Heart left ventricle (tissue), 16 donors: Measurements from ENCODE around the gene NAGS. TPM values are rescaled to one million over a fixed set of nuclear protein-coding genes. Genes with fewer than 3 reads are reported as not detected.
"Not testable (repeated sequence)": the region's sequence is repeated elsewhere in the genome, so short reads cannot be mapped to it uniquely, and the experiment has no call there.

Experiments
- ATAC-seq, 4 donors: fragments of 200-7000 bp; cut with Tn5 transposase; one replicate each; pipeline ENCODE4 v1.9.1; 2020 to 2022; ENCODE audit warnings: moderate library complexity in 4 of 4, mild to moderate bottlenecking in 3 of 4, moderate number of reproducible peaks in 1 of 4
- DNase-seq, 5 donors: peaks; one replicate each; pipeline ENCODE4 v3.0.0-alpha.2; 2020
- H3K27ac ChIP-seq, 12 donors: fragments of 200-600 bp; sonication (generic) in 4 of 12; one replicate each; pipeline versions ENCODE4 v1.5.0 to v1.8.0; 2016 to 2022; ENCODE audit warnings: mild to moderate bottlenecking in 2 of 12
- H3K27me3 ChIP-seq, 9 donors: fragments of 200-600 bp; sonication (generic) in 2 of 9; one replicate each; pipeline versions ENCODE4 v1.5.1 to v1.8.0; 2016 to 2022; ENCODE audit warnings: mild to moderate bottlenecking in 3 of 9
- H3K36me3 ChIP-seq, 9 donors: fragments of 200-600 bp; sonication (generic) in 2 of 9; one replicate each; pipeline versions ENCODE4 v1.5.0 to v1.8.0; 2018 to 2022; ENCODE audit warnings: mild to moderate bottlenecking in 2 of 9
- H3K4me1 ChIP-seq, 12 donors: fragments of 200-600 bp; sonication (generic) in 4 of 12; one replicate each; pipeline versions ENCODE4 v1.5.0 to v1.8.0; 2016 to 2022; ENCODE audit warnings: mild to moderate bottlenecking in 3 of 12
- H3K4me3 ChIP-seq, 12 donors: fragments of 200-600 bp; sonication (generic) in 4 of 12; one replicate each; pipeline versions ENCODE4 v1.5.0 to v1.8.0; 2017 to 2022; ENCODE audit warnings: mild to moderate bottlenecking in 9 of 12, moderate library complexity in 4 of 12
- H3K9me3 ChIP-seq, 12 donors: fragments of 200-600 bp; sonication (generic) in 4 of 12; one replicate each; pipeline versions ENCODE4 v1.5.0 to v1.8.0; 2016 to 2022; ENCODE audit warnings: mild to moderate bottlenecking in 1 of 12
- CTCF ChIP-seq, 12 donors: fragments of 200-600 bp; sonication (generic) in 4 of 12; IDR thresholded peaks; one replicate each; pipeline versions ENCODE4 v1.5.0 to v1.8.0; 2018 to 2022; ENCODE audit warnings: antibody characterized with exemption in 12 of 12, mild to moderate bottlenecking in 5 of 12
- POLR2A ChIP-seq, 2 donors: fragments of 450-650 bp; IDR thresholded peaks; one replicate each; pipeline ENCODE4 v1.6.1; 2017; ENCODE audit warnings: antibody characterized with exemption in 2 of 2, mild to moderate bottlenecking in 2 of 2, moderate library complexity in 2 of 2
- WGBS, 4 donors: extraction: QIAGEN DNeasy Blood & Tissue Kit in 2 of 4; methylation state at CpG; one replicate each; pipeline versions ENCODE4 v1.1.5 to v1.1.7; 2013 to 2018; 5-methylcytosine and 5-hydroxymethylcytosine counted together
- intact Hi-C, 10 donors: fragments of 100-400 bp; cut with DNase I; formaldehyde crosslinking; loops; one replicate each; pipeline versions ENCODE4 v1.11.1 to v1.14.2; 2022
- polyA plus RNA-seq, 2 donors: library from polyadenylated mRNA; stranded (reverse); fragments of 200-250 nt; gene quantifications; one replicate each; pipeline ENCODE4 v1.2.3, GENCODE V29; 2013
- total RNA-seq, 9 donors: library from RNA; depleted of rRNA in 2 of 9; stranded (reverse); fragments of >200 nt in 2 of 9; fragmentation: NEBNext Ultra II Directional in 3 of 9; extraction: Animal tissue kit (Norgen Biotek cat#: 25700) in 3 of 9; gene quantifications; one replicate each; pipeline versions ENCODE4 v1.1.0 to v1.2.4, GENCODE V29; 2016 to 2023
- donor health status: ischemic (EF 13 %, LVEDD 7.1; RV severe dilation, severe dysfunction).
- donor health status: healthy with polysubstance abuse.
- donor health status: DM: no; HTN: yes; CAD: no.
- donor health status: DM: no; HTN: no; CAD: no.
- donor health status: ischemic (EF 25% LVEDD 6.9; RV normal size, moderate dysfunction).
- donor health status: ischemic (EF 25% LVEDD 5.7; RV mildly dilated, moderate dysfunction).
- donor health status: healthy.
- donor health status: DM: yes; HTN: yes; CAD: no.
- donor health status: ischemic (EF 35%, LVEDD 5.7; RV mildly dilated, moderate dysfunction).
- donor health status: nonischemic (EF 11% LVEDD 7.7; RV severe dilation, severe dysfunction).
- donor health status: DM: yes; HTN: yes; CAD: no.
- donor health status: PGD.
- donor health status: ischemic (EF 29% LVEDD 5.4; RV normal size, mild dysfunction).
- donor health status: nonischemic (EF 23%, LVEDD 6.1; RV moderate dilation, normal function).

NAGS gene
- total and polyA plus RNA-seq, 11 donors, result 0.20 to 1.2 (median 0.57) TPM

- intact Hi-C loops, result loop anchor here in 6 of 10 donors (5.0 to 10.0 kb wide), 3 partner anchors 37 to 102 kb away; partner anchors contain the start of gene PPY (in 5 of the 6)
- no peak for ATAC-seq
- WGBS, 4 donors, result 53 to 74% (median 69%) methylated on average over 1 of the region's 1 CpG
Observed at GRCh38 chr17:44044071-44044470, 39.6 kb downstream of the NAGS start.

GRCh38 chr17:44045486-44045885 is 41.1 kb downstream of the NAGS start:
- no peak for DNase-seq
- no peaks in the 10 kb centered on the region for H3K27me3 ChIP-seq
- no peak overlapping the region for H3K4me3 ChIP-seq
- no peaks in the 10 kb centered on the region for H3K9me3 ChIP-seq
- intact Hi-C loops, result loop anchor here in 2 of 10 donors (10.0 kb wide), 1 partner anchor 101 kb away; the partner anchor contains the start of gene PPY (in 2 of the 2)
- no peak for ATAC-seq
- no peak overlapping the region for H3K27ac ChIP-seq
- peaks cover 3 to 37% (median 18%) of the 10 kb centered on the region in 12 donors for H3K4me1 ChIP-seq
- H3K36me3 ChIP-seq, result peaks cover 0 to 37% (median 26%) of the 10 kb centered on the region in 9 donors
- 92 to 97% (median 94%) methylated on average over 4 of the region's 4 CpGs for WGBS, 4 donors
- no peak for TF ChIP-seq CTCF (IDR thresholded peaks at IDR 0.05)
- no peak for TF ChIP-seq POLR2A (IDR thresholded peaks at IDR 0.05)

More at GRCh38 chr17:44044071-44044470, 39.6 kb downstream of the NAGS start:
- DNase-seq, result no peak
- H3K27ac ChIP-seq, result peak overlapping the region in 5 of 12 donors; percentile 41 to 80 (median 55)
- peaks cover 3 to 47% (median 27%) of the 10 kb centered on the region in 12 donors for H3K4me1 ChIP-seq
- no peak overlapping the region for H3K4me3 ChIP-seq
- no peaks in the 10 kb centered on the region for H3K27me3 ChIP-seq
- TF ChIP-seq CTCF (IDR thresholded peaks at IDR 0.05) (no peak), POLR2A (IDR thresholded peaks at IDR 0.05) (no peak)
- no peaks in the 10 kb centered on the region for H3K9me3 ChIP-seq
- peaks cover 0 to 28% (median 18%) of the 10 kb centered on the region in 9 donors for H3K36me3 ChIP-seq

GRCh38 chr17:44046893-44047292 is 42.5 kb downstream of the NAGS start:
- intact Hi-C loops, result loop anchor here in 2 of 10 donors (10.0 kb wide), 1 partner anchor 102 kb away; the partner anchor contains the start of gene PPY (in 2 of the 2)
- not testable (repeated sequence) for DNase-seq

GRCh38 chr17:44049294-44050060 is 45.1 kb downstream of the NAGS start:
- no peak for ATAC-seq
- Histone ChIP-seq H3K27me3 (no peaks in the 10 kb centered on the region), H3K9me3 (no peaks in the 10 kb centered on the region), H3K4me3 (no peak overlapping the region), H3K36me3 (peaks cover 0 to 67% (median 52%) of the 10 kb centered on the region in 9 donors), H3K27ac (no peak overlapping the region), H3K4me1 (peaks cover 0 to 24% (median 11%) of the 10 kb centered on the region in 12 donors)
- DNase-seq, result no peak
- no peak for TF ChIP-seq CTCF (IDR thresholded peaks at IDR 0.05)
- TF ChIP-seq POLR2A (IDR thresholded peaks at IDR 0.05), result no peak
- intact Hi-C loops, result loop anchor here in 2 of 10 donors (10.0 kb wide), 1 partner anchor 105 kb away; the partner anchor contains the start of gene PPY (in 2 of the 2)
- WGBS, 4 donors, result 88 to 93% (median 92%) methylated on average over 9 of the region's 9 CpGs

More at GRCh38 chr17:44046893-44047292, 42.5 kb downstream of the NAGS start:
- not testable (repeated sequence) for ATAC-seq, H3K27me3 ChIP-seq, H3K27ac ChIP-seq, H3K9me3 ChIP-seq, H3K4me3 ChIP-seq
- Histone ChIP-seq H3K36me3 (peaks cover 0 to 51% (median 40%) of the 10 kb centered on the region in 9 donors), H3K4me1 (peaks cover 0 to 24% (median 10%) of the 10 kb centered on the region in 12 donors)
- 91 to 99% (median 98%) methylated on average over 7 of the region's 7 CpGs for WGBS, 4 donors
